UCSD-AML1 (cell line): ENCODE results near the gene TEX11.
"Not testable (repeated sequence)": the region's sequence is repeated elsewhere in the genome, so short reads cannot be mapped to it uniquely, and the experiment has no call there.

Experiments
- DNase-seq: peaks from one replicate; lab custom pipeline; 2025; ENCODE audit not compliant: unreplicated experiment; lab: John Stamatoyannopoulos, UW

Gene TEX11

GRCh38 chrX:70613295-70613694 lies 295.2 kb downstream of the TEX11 start:
- no peak for DNase-seq

- no peak for DNase-seq
Measured at GRCh38 chrX:70605352-70605751, 303.2 kb downstream of the TEX11 start.

- DNase-seq = no peak
Measured at GRCh38 chrX:70592091-70592490, 316.4 kb downstream of the TEX11 start.

GRCh38 chrX:70587158-70587557 lies 321.4 kb downstream of the TEX11 start:
- not testable (repeated sequence) for DNase-seq

GRCh38 chrX:70577442-70577841 lies 331.1 kb downstream of the TEX11 start:
- DNase-seq = no peak

- DNase-seq = not testable (repeated sequence)
Measured at GRCh38 chrX:70569922-70570576, 338.5 kb downstream of the TEX11 start.

GRCh38 chrX:70554948-70555347 lies 353.6 kb downstream of the TEX11 start:
- DNase-seq = no peak

- no peak for DNase-seq
Measured at GRCh38 chrX:70554523-70554922, 354.0 kb downstream of the TEX11 start.

GRCh38 chrX:70554081-70554480 lies 354.4 kb downstream of the TEX11 start:
- no peak for DNase-seq

- no peak for DNase-seq
Measured at GRCh38 chrX:70553516-70553915, 355.0 kb downstream of the TEX11 start.

GRCh38 chrX:70552130-70552704 lies 356.3 kb downstream of the TEX11 start:
- no peak for DNase-seq

GRCh38 chrX:70549429-70549828 lies 359.1 kb downstream of the TEX11 start:
- DNase-seq = no peak

- DNase-seq = no peak
Measured at GRCh38 chrX:70535198-70535597, 373.3 kb downstream of the TEX11 start.

- DNase-seq = no peak
Measured at GRCh38 chrX:70527610-70528345, 380.7 kb downstream of the TEX11 start.

GRCh38 chrX:70527053-70527452 lies 381.5 kb downstream of the TEX11 start:
- no peak for DNase-seq

- DNase-seq = no peak
Measured at GRCh38 chrX:70525733-70526132, 382.8 kb downstream of the TEX11 start.

GRCh38 chrX:70515692-70516091 lies 392.8 kb downstream of the TEX11 start:
- DNase-seq = not testable (repeated sequence)

GRCh38 chrX:70515270-70515669 lies 393.2 kb downstream of the TEX11 start:
- DNase-seq = not testable (repeated sequence)

- no peak for DNase-seq
Measured at GRCh38 chrX:70509078-70509477, 399.4 kb downstream of the TEX11 start.

GRCh38 chrX:70508296-70508911 lies 400.1 kb downstream of the TEX11 start:
- no peak for DNase-seq

- no peak for DNase-seq
Measured at GRCh38 chrX:70505451-70505841, 403.1 kb downstream of the TEX11 start.
